GM23338 (cell line): ENCODE measurements around the gene RIT2.

ENCODE experiments used
- CREB1 ChIP-seq: fragments of 250-450 bp; sonication (Bioruptor Pico); IDR thresholded peaks from 2 replicates; pipeline ENCODE4 v1.5.0; 2020; ENCODE audit warnings: low read depth, mild to moderate bottlenecking, moderate library complexity
- CTCF ChIP-seq, 2 experiments: fragments of 200-600 bp in 1 of 2; sonication (generic) in 1 of 2; conservative IDR thresholded peaks; 2 replicates each; pipeline versions ENCODE4 v1.5.1 to v1.6.1; 2016 to 2017; ENCODE audit warnings: antibody characterized with exemption in 2 of 2, low read depth in 2 of 2, mild to moderate bottlenecking in 2 of 2, moderate library complexity in 1 of 2
- EZH2 ChIP-seq: fragments of 200-600 bp; sonication (generic); IDR thresholded peaks from one replicate; pipeline ENCODE4 v1.8.0; 2017; ENCODE audit warnings: antibody characterized with exemption, mild to moderate bottlenecking, low read depth; ENCODE audit not compliant: unreplicated experiment
- REST ChIP-seq: IDR thresholded peaks from one replicate; pipeline ENCODE4 v1.6.1; 2018; ENCODE audit warnings: antibody characterized with exemption; ENCODE audit not compliant: unreplicated experiment

DNA sequence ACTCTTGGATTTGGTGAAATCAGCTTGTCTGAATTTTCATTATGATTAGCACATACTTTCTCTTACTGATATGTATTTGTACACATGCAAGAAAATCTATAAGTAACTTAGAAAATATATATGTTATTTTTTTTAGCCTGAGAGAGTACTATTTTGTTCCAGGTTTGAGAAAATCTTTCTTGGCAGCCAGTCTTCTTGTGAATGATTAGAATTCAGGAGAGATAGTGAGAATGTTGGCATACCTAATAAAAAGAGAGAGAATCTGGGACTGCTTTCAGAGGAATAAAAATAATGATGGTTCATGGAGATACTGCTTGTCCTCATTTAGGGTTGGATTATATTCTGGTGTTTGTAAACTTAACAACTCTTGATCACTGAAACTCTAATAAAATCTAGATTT, 44.4 kb upstream of the RIT2 start:
- TF ChIP-seq CTCF (conservative IDR thresholded peaks at IDR 0.05; ENCODE audit: low read depth in 2 of 2) (no peak), EZH2 (no peak), REST (no peak), CREB1 (no peak)
